ENCODE results near the gene MSL2. TPM values are rescaled to one million over a fixed set of nuclear protein-coding genes. Genes with fewer than 3 reads are reported as not detected.
"Not testable (repeated sequence)": the region's sequence is repeated elsewhere in the genome, so short reads cannot be mapped to it uniquely, and the experiment has no call there.

The MSL2 gene
- total RNA-seq, 1 donor from 2014 or later, result 17.5 TPM

DNA sequence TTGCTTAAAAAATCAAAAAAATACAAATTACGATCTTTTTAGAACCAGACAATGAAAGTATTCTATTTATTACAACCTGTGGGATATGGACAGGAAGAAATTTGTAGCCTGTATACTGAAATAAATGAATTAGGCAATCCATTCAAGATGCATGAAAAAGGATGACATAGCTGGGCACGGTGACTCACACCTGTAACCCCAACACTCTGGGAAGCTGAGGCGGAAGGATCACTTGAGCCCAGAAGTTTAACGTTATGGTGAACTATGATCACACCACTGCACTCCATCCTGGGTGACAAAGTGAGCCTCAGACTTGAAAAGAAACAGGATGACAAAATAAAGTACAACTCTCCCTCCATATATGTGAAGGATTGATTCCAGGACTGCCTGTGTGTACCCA, 74.1 kb downstream of the MSL2 start:
- no peaks in the 10 kb centered on the region for H3K27me3 ChIP-seq (ENCODE audit: control insufficient read depth, insufficient read depth, low read length)
- TF ChIP-seq, protein P1, sequence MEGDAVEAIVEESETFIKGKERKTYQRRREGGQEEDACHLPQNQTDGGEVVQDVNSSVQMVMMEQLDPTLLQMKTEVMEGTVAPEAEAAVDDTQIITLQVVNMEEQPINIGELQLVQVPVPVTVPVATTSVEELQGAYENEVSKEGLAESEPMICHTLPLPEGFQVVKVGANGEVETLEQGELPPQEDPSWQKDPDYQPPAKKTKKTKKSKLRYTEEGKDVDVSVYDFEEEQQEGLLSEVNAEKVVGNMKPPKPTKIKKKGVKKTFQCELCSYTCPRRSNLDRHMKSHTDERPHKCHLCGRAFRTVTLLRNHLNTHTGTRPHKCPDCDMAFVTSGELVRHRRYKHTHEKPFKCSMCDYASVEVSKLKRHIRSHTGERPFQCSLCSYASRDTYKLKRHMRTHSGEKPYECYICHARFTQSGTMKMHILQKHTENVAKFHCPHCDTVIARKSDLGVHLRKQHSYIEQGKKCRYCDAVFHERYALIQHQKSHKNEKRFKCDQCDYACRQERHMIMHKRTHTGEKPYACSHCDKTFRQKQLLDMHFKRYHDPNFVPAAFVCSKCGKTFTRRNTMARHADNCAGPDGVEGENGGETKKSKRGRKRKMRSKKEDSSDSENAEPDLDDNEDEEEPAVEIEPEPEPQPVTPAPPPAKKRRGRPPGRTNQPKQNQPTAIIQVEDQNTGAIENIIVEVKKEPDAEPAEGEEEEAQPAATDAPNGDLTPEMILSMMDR (IDR thresholded peaks at IDR 0.05; ENCODE audit: insufficient read depth, low read length, poor library complexity, severe bottlenecking), result no peak
- H3K4me3 ChIP-seq (ENCODE audit: low read depth, low read length), result no peak overlapping the region
- no peaks in the 10 kb centered on the region for H3K36me3 ChIP-seq (ENCODE audit: control insufficient read depth, insufficient read depth, low read length)
- no peak for DNase-seq (ENCODE audit: low read depth)

DNA sequence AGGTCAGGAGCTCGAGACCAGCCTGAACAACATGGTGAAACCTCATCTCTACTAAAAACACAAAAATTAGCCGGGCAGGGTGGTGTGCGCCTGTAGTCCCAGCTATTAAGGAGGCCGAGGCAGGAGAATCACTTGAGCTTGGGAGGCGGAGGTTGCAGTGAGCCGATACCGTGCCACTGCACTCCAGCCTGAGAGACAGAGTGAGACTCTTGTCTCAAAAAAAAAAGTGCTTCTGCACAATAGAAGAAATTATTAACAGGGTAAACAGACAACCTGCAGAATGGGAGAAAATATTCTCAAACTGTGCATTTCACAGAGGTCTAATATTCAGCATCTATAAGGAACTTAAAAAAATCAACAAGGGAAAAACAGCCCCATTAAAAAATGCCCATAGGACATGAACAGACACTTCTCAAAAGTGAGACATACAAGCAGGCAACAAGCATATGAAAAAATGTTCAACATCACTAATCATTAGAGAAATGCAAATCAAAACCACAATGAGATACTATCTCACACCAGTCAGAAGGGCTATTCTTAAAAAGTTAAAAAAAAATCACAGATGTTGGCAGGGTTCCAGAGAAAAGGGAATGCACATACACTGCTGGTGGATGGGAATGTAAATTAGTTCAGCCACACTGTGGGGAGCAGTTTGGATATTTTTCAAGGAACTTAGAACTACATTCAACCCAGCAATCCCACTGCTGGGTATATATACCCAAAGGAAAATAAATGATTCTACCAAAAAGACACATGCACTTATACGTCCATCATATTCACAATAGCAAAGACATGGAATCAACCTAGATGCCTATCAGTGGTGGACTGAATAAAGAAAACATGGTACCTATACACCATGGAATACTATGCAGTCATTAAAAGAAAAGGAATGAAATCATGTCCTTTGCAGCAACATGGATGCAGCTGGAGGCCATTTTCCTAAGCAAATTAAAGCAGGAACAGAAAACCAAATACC, 75.5 kb downstream of the MSL2 start:
- TF ChIP-seq, protein P1 (IDR thresholded peaks at IDR 0.05; ENCODE audit: insufficient read depth, low read length, poor library complexity, severe bottlenecking), result no peak
- DNase-seq (ENCODE audit: low read depth), result no peak
- no peaks in the 10 kb centered on the region for H3K27me3 ChIP-seq (ENCODE audit: control insufficient read depth, insufficient read depth, low read length)
- H3K4me3 ChIP-seq (ENCODE audit: low read depth, low read length), result no peak overlapping the region
- H3K36me3 ChIP-seq (ENCODE audit: control insufficient read depth, insufficient read depth, low read length), result no peaks in the 10 kb centered on the region

DNA sequence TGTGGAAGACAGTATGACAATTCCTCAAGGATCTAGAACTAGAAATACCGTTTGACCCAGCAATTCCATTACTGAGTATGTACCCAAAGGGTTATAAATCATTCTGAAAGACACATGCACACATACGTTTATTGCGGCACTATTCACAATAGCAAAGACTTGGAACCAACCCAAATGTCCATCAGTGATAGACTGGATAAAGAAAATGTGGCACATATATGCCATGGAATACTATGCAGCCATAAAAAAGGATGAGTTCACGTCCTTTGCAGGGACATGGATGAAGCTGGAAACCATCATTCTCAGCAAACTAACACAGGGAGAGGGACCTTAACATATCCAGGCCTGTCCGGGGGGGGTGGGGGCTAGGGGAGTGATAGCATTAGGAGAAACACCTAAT, 76.4 kb downstream of the MSL2 start:
- not testable (repeated sequence) for DNase-seq (ENCODE audit: low read depth); H3K4me3 ChIP-seq (ENCODE audit: low read depth, low read length); H3K27me3 ChIP-seq (ENCODE audit: control insufficient read depth, insufficient read depth, low read length); H3K36me3 ChIP-seq (ENCODE audit: control insufficient read depth, insufficient read depth, low read length)

DNA sequence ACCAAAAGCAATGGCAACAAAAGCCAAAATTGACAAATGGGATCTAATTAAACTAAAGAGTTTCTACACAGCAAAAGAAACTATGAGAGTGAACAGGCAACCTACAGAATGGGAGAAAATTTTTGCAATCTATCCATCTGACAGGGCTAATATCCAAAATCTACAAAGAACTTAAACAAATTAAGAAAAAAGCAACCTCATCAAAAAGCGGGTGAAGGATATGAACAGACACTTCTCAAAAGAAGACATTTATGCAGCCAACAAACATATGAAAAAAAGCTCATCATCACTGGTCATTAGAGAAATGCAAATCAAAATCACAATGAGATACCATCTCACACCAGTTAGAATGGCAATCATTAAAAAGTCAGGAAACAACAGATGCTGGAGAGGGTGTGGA, 76.8 kb downstream of the MSL2 start:
- DNase-seq (ENCODE audit: low read depth); H3K27me3 ChIP-seq (ENCODE audit: control insufficient read depth, insufficient read depth, low read length); H3K36me3 ChIP-seq (ENCODE audit: control insufficient read depth, insufficient read depth, low read length); H3K4me3 ChIP-seq (ENCODE audit: low read depth, low read length): not testable (repeated sequence)

DNA sequence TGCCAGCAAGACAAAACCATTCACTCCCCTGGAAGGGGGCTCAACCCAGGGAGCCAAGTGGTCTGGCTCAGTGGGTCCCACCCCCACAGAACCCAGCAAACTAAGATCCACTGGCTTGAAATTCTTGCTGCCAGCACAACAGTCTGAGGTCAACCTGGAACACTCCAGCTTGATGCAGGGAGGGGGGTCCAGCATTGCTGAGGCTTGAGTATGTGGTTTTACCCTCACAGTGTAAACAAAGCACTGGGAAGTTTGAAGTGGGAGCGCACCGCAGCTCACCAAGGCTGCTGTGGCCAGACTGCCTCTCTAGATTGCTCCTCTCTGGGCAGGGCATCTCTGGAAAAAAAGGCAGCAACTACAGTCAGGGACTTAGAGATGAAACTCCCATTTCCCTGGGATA, 81.7 kb downstream of the MSL2 start:
- TF ChIP-seq, protein P1 (IDR thresholded peaks at IDR 0.05; ENCODE audit: insufficient read depth, low read length, poor library complexity, severe bottlenecking), result no peak
- DNase-seq (ENCODE audit: low read depth), result no peak
- Histone ChIP-seq H3K36me3 (ENCODE audit: control insufficient read depth, insufficient read depth, low read length) (no peaks in the 10 kb centered on the region), H3K27me3 (ENCODE audit: control insufficient read depth, insufficient read depth, low read length) (no peaks in the 10 kb centered on the region), H3K4me3 (ENCODE audit: low read depth, low read length) (no peak overlapping the region)

DNA sequence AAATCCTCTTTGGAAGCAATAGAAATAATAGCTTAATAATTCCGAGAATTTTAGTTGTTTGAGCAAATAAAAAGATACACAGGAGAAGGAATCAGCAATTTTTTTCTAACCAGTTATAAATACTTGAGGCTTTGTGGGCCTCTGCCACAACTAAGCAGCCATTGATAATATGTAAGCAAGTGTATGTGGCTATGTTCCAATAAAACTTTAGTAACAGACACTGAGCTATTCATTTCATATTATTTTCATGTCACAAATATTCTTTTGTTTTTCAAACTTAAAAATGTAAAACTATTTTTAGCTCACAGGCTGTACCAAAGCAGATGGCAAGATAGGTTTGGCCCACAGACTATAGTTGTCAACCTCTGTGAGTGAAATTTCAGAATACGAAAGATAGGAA, 85.7 kb downstream of the MSL2 start:
- Histone ChIP-seq H3K4me3 (ENCODE audit: low read depth, low read length) (no peak overlapping the region), H3K27me3 (ENCODE audit: control insufficient read depth, insufficient read depth, low read length) (no peaks in the 10 kb centered on the region), H3K36me3 (ENCODE audit: control insufficient read depth, insufficient read depth, low read length) (no peaks in the 10 kb centered on the region)
- no peak for DNase-seq (ENCODE audit: low read depth)
- TF ChIP-seq, protein P1 (IDR thresholded peaks at IDR 0.05; ENCODE audit: insufficient read depth, low read length, poor library complexity, severe bottlenecking), result no peak

DNA sequence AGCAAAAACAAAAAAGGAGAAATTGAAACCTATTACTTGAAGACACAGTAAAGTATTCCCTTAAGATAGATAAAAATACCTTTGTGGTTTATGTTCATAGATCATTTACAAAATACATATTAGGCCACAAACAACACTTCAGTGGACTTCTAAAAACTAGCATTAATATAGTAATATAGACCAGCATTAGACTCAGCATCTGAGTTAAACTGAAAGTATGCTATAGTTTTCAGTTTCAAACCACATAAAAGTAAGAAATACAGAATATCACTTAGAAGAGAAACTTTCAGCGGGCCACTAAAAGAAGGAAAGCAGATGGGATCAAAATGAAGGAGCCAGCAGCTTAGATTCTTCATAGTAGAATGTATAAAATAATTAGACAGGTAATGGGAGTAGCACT, 86.6 kb downstream of the MSL2 start:
- TF ChIP-seq, protein P1 (IDR thresholded peaks at IDR 0.05; ENCODE audit: insufficient read depth, low read length, poor library complexity, severe bottlenecking), result no peak
- DNase-seq (ENCODE audit: low read depth), result no peak
- Histone ChIP-seq H3K36me3 (ENCODE audit: control insufficient read depth, insufficient read depth, low read length) (no peaks in the 10 kb centered on the region), H3K4me3 (ENCODE audit: low read depth, low read length) (no peak overlapping the region), H3K27me3 (ENCODE audit: control insufficient read depth, insufficient read depth, low read length) (no peaks in the 10 kb centered on the region)
